ENCODE measurements around the gene NAV2. TPM values are rescaled to one million over a fixed set of nuclear protein-coding genes. Genes with fewer than 3 reads are reported as not detected.

The NAV2 gene, protein sequence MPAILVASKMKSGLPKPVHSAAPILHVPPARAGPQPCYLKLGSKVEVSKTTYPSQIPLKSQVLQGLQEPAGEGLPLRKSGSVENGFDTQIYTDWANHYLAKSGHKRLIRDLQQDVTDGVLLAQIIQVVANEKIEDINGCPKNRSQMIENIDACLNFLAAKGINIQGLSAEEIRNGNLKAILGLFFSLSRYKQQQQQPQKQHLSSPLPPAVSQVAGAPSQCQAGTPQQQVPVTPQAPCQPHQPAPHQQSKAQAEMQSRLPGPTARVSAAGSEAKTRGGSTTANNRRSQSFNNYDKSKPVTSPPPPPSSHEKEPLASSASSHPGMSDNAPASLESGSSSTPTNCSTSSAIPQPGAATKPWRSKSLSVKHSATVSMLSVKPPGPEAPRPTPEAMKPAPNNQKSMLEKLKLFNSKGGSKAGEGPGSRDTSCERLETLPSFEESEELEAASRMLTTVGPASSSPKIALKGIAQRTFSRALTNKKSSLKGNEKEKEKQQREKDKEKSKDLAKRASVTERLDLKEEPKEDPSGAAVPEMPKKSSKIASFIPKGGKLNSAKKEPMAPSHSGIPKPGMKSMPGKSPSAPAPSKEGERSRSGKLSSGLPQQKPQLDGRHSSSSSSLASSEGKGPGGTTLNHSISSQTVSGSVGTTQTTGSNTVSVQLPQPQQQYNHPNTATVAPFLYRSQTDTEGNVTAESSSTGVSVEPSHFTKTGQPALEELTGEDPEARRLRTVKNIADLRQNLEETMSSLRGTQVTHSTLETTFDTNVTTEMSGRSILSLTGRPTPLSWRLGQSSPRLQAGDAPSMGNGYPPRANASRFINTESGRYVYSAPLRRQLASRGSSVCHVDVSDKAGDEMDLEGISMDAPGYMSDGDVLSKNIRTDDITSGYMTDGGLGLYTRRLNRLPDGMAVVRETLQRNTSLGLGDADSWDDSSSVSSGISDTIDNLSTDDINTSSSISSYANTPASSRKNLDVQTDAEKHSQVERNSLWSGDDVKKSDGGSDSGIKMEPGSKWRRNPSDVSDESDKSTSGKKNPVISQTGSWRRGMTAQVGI (N-terminal part only)
- 10 to 100 TPM in 1 of 7 donors, 1 to 10 TPM in 6; 2.6 to 11.6 (median 6.2) TPM for total RNA-seq
- polyA plus RNA-seq, result 1 to 10 TPM in 1 of 3 donors, under 1 TPM in 2; 0.46 to 1.3 (median 0.48) TPM
- long read RNA-seq, donor 1, result 0 reads
- long read RNA-seq, donor 2, result 0 reads

DNA sequence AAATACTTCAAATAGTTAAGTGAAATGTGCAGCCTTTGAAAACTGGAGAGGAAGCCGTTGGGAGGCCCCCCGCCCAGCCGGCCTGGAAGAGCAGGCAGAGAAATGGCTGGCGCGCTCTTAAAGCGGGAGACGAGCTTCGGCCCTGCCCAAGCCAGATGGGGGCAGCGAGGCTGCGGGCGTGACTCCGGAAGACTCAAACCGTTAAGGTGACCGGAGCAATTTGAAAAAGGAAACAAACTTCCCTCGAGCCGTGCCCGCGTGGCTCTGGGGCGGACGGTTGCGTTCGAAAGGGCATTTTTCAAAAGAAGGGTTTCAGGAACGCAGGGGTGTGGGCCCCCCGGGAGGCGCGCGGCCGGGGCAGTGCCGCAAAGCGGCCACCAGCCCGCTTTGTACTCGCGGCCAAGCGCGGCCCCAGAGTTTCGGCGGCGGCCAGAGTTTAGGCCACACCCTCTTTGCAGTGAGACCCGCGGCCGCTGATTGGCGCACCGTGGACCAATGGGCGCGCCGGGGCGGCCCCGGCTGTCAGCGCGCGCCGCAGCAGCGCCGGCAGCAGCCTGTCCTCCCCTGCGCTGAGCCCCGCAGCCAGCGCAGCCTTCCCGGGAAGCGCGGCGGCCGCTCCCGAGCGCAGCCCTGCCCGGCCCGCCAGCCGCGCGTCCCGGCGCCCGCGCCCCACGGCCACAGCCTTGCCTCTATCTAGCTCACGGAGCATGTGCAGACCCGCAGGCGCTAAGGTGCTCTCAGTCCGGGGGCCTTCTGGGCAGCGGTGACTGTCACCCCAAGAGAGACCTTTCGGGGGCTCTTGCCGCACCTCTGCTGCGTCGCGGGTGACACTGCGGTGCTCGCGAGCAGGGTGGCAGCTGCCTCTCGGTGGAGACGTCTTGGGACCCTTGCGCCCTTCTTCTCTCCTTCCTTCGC, at the start of gene NAV2:
Gene NAV2, plus strand, starts transcription at position 557 of the 915 bp plus-strand sequence. CDS start 859 bp downstream, outside the sequence.
- H3K27ac ChIP-seq, result peak within 1 kb of the TSS; percentile 71 to 89 (median 86)
- DNase-seq, result peak; percentile 94
- H3K27me3 ChIP-seq (replicated peaks in 1 of 7), result peaks cover 0 to 44% (median 28%) of the 10 kb centered on the region in 7 donors
- 1% methylated on average over 58 to 91 of the region's 91 CpGs for WGBS, 5 donors
- no peaks in the 10 kb centered on the region for H3K9me3 ChIP-seq
- no peaks in the 10 kb centered on the region for H3K36me3 ChIP-seq
- TF ChIP-seq, protein P1, sequence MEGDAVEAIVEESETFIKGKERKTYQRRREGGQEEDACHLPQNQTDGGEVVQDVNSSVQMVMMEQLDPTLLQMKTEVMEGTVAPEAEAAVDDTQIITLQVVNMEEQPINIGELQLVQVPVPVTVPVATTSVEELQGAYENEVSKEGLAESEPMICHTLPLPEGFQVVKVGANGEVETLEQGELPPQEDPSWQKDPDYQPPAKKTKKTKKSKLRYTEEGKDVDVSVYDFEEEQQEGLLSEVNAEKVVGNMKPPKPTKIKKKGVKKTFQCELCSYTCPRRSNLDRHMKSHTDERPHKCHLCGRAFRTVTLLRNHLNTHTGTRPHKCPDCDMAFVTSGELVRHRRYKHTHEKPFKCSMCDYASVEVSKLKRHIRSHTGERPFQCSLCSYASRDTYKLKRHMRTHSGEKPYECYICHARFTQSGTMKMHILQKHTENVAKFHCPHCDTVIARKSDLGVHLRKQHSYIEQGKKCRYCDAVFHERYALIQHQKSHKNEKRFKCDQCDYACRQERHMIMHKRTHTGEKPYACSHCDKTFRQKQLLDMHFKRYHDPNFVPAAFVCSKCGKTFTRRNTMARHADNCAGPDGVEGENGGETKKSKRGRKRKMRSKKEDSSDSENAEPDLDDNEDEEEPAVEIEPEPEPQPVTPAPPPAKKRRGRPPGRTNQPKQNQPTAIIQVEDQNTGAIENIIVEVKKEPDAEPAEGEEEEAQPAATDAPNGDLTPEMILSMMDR (IDR thresholded peaks at IDR 0.05 in 8 of 11, conservative IDR thresholded peaks at IDR 0.05 in 3 of 11), result peak in 5 of 11 experiments; percentile 4 to 30 (median 26)
- peak in 1 of 3 donors; percentile 73 for TF ChIP-seq POLR2A (IDR thresholded peaks at IDR 0.05)
- peak; percentile 71 to 91 (median 87) for TF ChIP-seq POLR2AphosphoS5 (IDR thresholded peaks at IDR 0.05)
- intact Hi-C loops (cut with DNase I; ENCODE audit: low total_unique reads), result no loop called here
- H3K4me3 ChIP-seq, result peak within 1 kb of the TSS; percentile 51 to 74 (median 60)
- H3K4me1 ChIP-seq, result peaks cover 9 to 40% (median 30%) of the 10 kb centered on the region in 6 donors

DNA sequence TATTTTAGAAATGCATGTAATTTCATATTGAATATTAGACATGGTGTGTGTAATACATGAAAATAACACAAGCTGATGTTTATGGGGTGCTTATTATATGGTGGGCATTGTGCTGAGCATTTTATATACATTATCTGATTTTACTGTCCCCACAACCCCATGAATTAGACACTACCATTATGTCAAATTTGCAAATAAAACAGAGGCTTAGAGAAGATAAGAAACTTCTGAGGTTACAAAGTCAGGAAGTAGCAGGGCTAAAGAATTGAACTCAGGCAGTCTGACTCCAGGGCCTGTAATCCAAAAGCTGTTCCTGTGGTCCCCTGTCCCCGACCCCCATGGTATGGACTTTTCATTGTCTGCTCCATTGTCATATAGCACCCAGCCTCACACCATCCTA, 49.4 kb upstream of the NAV2 start:
- Histone ChIP-seq H3K4me3 (no peak overlapping the region), H3K4me1 (peaks cover 0 to 4% (median 0%) of the 10 kb centered on the region in 6 donors), H3K27me3 (replicated peaks in 1 of 7) (no peaks in the 10 kb centered on the region), H3K36me3 (no peaks in the 10 kb centered on the region), H3K9me3 (no peaks in the 10 kb centered on the region), H3K27ac (no peak overlapping the region)
- WGBS, 5 donors, result 13 to 38% (median 16%) methylated on average over 1 of the region's 1 CpG
- TF ChIP-seq POLR2A (IDR thresholded peaks at IDR 0.05), result no peak
- TF ChIP-seq, protein P1 (IDR thresholded peaks at IDR 0.05 in 8 of 11, conservative IDR thresholded peaks at IDR 0.05 in 3 of 11), result no peak
- intact Hi-C loops (cut with DNase I; ENCODE audit: low total_unique reads), result no loop called here
- DNase-seq, result no peak

DNA sequence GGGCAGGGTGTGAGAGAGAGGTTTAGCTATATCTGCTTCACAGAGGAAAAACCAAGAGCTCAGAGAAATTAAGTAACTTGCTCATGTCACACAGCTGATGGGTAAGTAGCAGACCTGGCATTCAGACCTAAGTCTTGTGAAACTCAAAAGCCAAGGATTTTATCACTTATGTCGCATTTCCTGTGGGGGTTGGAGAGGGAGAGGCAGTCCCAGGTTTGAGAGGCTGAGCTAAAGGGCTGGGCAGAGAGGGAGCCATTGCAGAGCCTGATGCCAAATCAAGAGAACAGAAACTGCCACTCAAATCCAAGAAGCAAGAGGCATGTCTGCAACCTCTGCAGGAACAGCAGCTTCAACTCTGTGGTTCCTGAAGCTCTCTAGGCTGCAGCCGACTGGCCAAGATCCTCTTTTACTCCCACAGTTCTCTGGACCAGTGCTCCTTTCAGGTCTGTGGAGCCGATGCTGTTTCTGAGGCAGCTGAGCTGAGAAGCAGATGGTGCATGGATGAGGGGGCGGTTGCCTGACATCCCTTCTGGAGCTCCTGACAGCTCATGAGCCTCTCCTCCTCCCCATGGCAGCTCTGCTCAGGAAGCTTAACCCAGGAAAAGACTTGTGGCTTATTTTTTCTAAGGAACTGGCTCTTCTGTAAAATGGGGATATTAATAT, 47.6 kb upstream of the NAV2 start:
- Histone ChIP-seq H3K27me3 (replicated peaks in 1 of 7) (no peaks in the 10 kb centered on the region), H3K27ac (no peak overlapping the region), H3K4me1 (peaks cover 0 to 4% (median 0%) of the 10 kb centered on the region in 6 donors), H3K36me3 (no peaks in the 10 kb centered on the region), H3K9me3 (no peaks in the 10 kb centered on the region), H3K4me3 (no peak overlapping the region)
- TF ChIP-seq, protein P1 (IDR thresholded peaks at IDR 0.05 in 8 of 11, conservative IDR thresholded peaks at IDR 0.05 in 3 of 11), result no peak
- TF ChIP-seq POLR2AphosphoS5 (IDR thresholded peaks at IDR 0.05) (no peak), POLR2A (IDR thresholded peaks at IDR 0.05) (no peak)
- no peak for DNase-seq
- 35 to 53% (median 44%) methylated on average over 4 of the region's 4 CpGs for WGBS, 5 donors
- intact Hi-C loops (cut with DNase I; ENCODE audit: low total_unique reads), result no loop called here
